HepG2 (cell line): ENCODE results near the gene TTBK2. TPM values are rescaled to one million over a fixed set of nuclear protein-coding genes. Genes with fewer than 3 reads are reported as not detected.

Source experiments
- ATAC-seq: fragments of 200-7000 bp; cut with Tn5 transposase; 3 replicates; pipeline ENCODE4 v1.9.1; 2020; ENCODE audit warnings: mild to moderate bottlenecking, moderate library complexity
- BruUV-seq: library from RNA; stranded (reverse); fragments of 400-500 nt; replicated peaks from 2 replicates; lab custom pipeline; 2021; lab: Mats Ljungman, UMichigan
- CTCF ChIA-PET: fragments of 300-600 bp; formaldehyde crosslinking; extraction: SDS; loops from one replicate; lab custom pipeline; 2021; ENCODE audit warnings: low total read pairs, inconsistent platforms, low intra/inter-chr PET ratio; lab: Yijun Ruan, JAX
- POLR2A ChIA-PET: fragments of 350-600 bp; sonication (Branson Sonifier 250); formaldehyde crosslinking; loops from one replicate; lab custom pipeline; 2020; ENCODE audit warnings: antibody characterized with exemption, inconsistent platforms; lab: Yijun Ruan, JAX
- DNase-seq: peaks from one replicate; pipeline ENCODE4 v3.0.0-alpha.2; 2015; ENCODE audit warnings: low spot score
- FAIRE-seq: peaks from 3 replicates; lab custom pipeline; 2011; peaks lifted over from hg19 to GRCh38; lab: Jason Lieb, UNC
- H2AFZ ChIP-seq: one replicate; pipeline ENCODE4 v1.6.1; 2011; ENCODE audit warnings: low read length, inconsistent platforms
- H3K27ac ChIP-seq: fragments of 300-600 bp; 3 replicates; pipeline ENCODE4 v1.8.0; 2011; ENCODE audit warnings: mixed run types, mild to moderate bottlenecking, mixed read lengths, low read length, inconsistent platforms; ENCODE audit not compliant: insufficient read depth; ENCODE audit errors: extremely low read length
- H3K27me3 ChIP-seq, 2 experiments: fragments of 200-600 bp in 1 of 2; 2 replicates in 1 of 2; 3 replicates in 1 of 2; pipeline versions ENCODE4 v1.6.0 to v1.8.0; 2011; ENCODE audit warnings: low read length in 2 of 2, mild to moderate bottlenecking in 2 of 2, moderate library complexity in 2 of 2, inconsistent platforms in 1 of 2; ENCODE audit not compliant: insufficient read depth in 2 of 2, control insufficient read depth in 1 of 2
- H3K36me3 ChIP-seq, 2 experiments: fragments of 200-600 bp in 1 of 2; replicated peaks in 1 of 2; 2 replicates in 1 of 2; 3 replicates in 1 of 2; pipeline versions ENCODE4 v1.5.1 to v1.8.0; 2011; ENCODE audit warnings: low read length in 2 of 2, inconsistent platforms in 1 of 2; ENCODE audit not compliant: insufficient read depth in 2 of 2, control insufficient read depth in 1 of 2
- H3K4me1 ChIP-seq: 2 replicates; pipeline ENCODE4 v1.5.1; 2012; ENCODE audit warnings: low read length, inconsistent platforms; ENCODE audit not compliant: insufficient read depth
- H3K4me2 ChIP-seq: 2 replicates; pipeline ENCODE4 v1.6.0; 2011; ENCODE audit warnings: low read depth, low read length, inconsistent platforms
- H3K4me3 ChIP-seq, 3 experiments: fragments of 200-600 bp in 1 of 3; sonication (generic), shearing (Covaris generic) in 1 of 3; replicated peaks in 1 of 3; 2 replicates each; pipeline ENCODE4 v1.5.1; 2011 to 2016; ENCODE audit warnings: low read length in 3 of 3, inconsistent platforms in 2 of 3, low read depth in 2 of 3, mild to moderate bottlenecking in 2 of 3, control low read depth in 1 of 3, mixed read lengths in 1 of 3; ENCODE audit not compliant: insufficient read depth in 1 of 3
- H3K79me2 ChIP-seq: one replicate; pipeline ENCODE4 v1.6.1; 2011; ENCODE audit warnings: low read length, inconsistent platforms; ENCODE audit not compliant: insufficient read depth
- H3K9ac ChIP-seq: 2 replicates; pipeline ENCODE4 v1.6.0; 2011; ENCODE audit warnings: mild to moderate bottlenecking, low read depth, low read length, inconsistent platforms; ENCODE audit not compliant: insufficient read depth
- H3K9me3 ChIP-seq: 2 replicates; pipeline ENCODE4 v1.5.1; 2012; ENCODE audit warnings: mild to moderate bottlenecking, low read length
- H4K20me1 ChIP-seq: 2 replicates; pipeline ENCODE4 v1.6.0; 2011; ENCODE audit warnings: inconsistent platforms, mild to moderate bottlenecking, low read length, moderate library complexity; ENCODE audit not compliant: insufficient read depth
- ATF7 ChIP-seq, 2 experiments: fragments of 450-650 bp in 1 of 2; sonication (generic) in 1 of 2; formaldehyde crosslinking in 1 of 2; IDR thresholded peaks; 2 replicates each; pipeline versions ENCODE4 v1.4.0 to v1.6.1; 2016 to 2020; ENCODE audit warnings: antibody characterized with exemption in 1 of 2, mild to moderate bottlenecking in 1 of 2, missing genetic modification reagents in 1 of 2
- FOSL1 ChIP-seq: sonication (generic); formaldehyde crosslinking; IDR thresholded peaks from 2 replicates; pipeline ENCODE4 v1.9.0; 2021; ENCODE audit warnings: missing genetic modification reagents, borderline replicate concordance
- HMGXB3 ChIP-seq: sonication (generic); formaldehyde crosslinking; IDR thresholded peaks from 2 replicates; pipeline ENCODE4 v1.4.0; 2020; ENCODE audit warnings: missing genetic modification reagents, borderline replicate concordance
- NFIB ChIP-seq: sonication (generic); formaldehyde crosslinking; IDR thresholded peaks from 2 replicates; pipeline ENCODE4 v1.9.0; 2021; ENCODE audit warnings: missing genetic modification reagents, mild to moderate bottlenecking, borderline replicate concordance
- SP140L ChIP-seq: sonication (generic); formaldehyde crosslinking; IDR thresholded peaks from 2 replicates; pipeline ENCODE4 v1.4.0; 2020; ENCODE audit warnings: missing genetic modification reagents, borderline replicate concordance
- STAT6 ChIP-seq: sonication (generic); formaldehyde crosslinking; IDR thresholded peaks from 2 replicates; pipeline ENCODE4 v1.4.0; 2020; ENCODE audit warnings: missing genetic modification reagents, mild to moderate bottlenecking, borderline replicate concordance
- TAF1 ChIP-seq: sonication (generic); formaldehyde crosslinking; IDR thresholded peaks from 2 replicates; pipeline ENCODE4 v1.4.0; 2020; ENCODE audit warnings: missing genetic modification reagents
- TAF15 ChIP-seq: fragments of 200-400 bp; formaldehyde crosslinking; IDR thresholded peaks from one replicate; pipeline ENCODE4 v1.6.1; 2018; ENCODE audit warnings: mild to moderate bottlenecking, low read depth, low read length; ENCODE audit not compliant: poor library complexity, severe bottlenecking
- U2AF1 ChIP-seq: fragments of 200-400 bp; formaldehyde crosslinking; optimal IDR thresholded peaks from 2 replicates; pipeline ENCODE3; 2017; ENCODE audit warnings: mild to moderate bottlenecking, low read depth, low read length
- ZBTB1 ChIP-seq: sonication (generic); formaldehyde crosslinking; IDR thresholded peaks from 2 replicates; pipeline ENCODE4 v1.4.0; 2020; ENCODE audit warnings: missing genetic modification reagents, borderline replicate concordance
- ZNF280B ChIP-seq: sonication (generic); formaldehyde crosslinking; IDR thresholded peaks from 2 replicates; pipeline ENCODE4 v1.5.0; 2020; ENCODE audit warnings: missing genetic modification reagents, mild to moderate bottlenecking, borderline replicate concordance
- ZNF850 ChIP-seq: sonication (generic); formaldehyde crosslinking; conservative IDR thresholded peaks from 2 replicates; pipeline ENCODE4 v1.9.0; 2021; ENCODE audit warnings: mild to moderate bottlenecking, missing genetic modification reagents
- WGBS: methylation state at CpG from one replicate; pipeline ENCODE4 v1.1.6; 2017; ENCODE audit warnings: low lambda C conversion rate; 5-methylcytosine and 5-hydroxymethylcytosine counted together
- in situ Hi-C: cut with HindIII; loops from 2 replicates; pipeline ENCODE4 v1.10.0; 2017; ENCODE audit warnings: low pct_unique_long_range_greater_than_20kb; ENCODE audit not compliant: extremely low pct_ligation_motif_present
- intact Hi-C: fragments of 100-400 bp; cut with micrococcal nuclease; formaldehyde crosslinking; loops from one replicate; pipeline ENCODE4 v1.10.0; 2022; ENCODE audit not compliant: unreplicated experiment
- polyA plus RNA-seq, 8 experiments: library from polyadenylated mRNA; depleted of rRNA in 3 of 8; stranded (reverse) in 7 of 8; unstranded in 1 of 8; fragments of >200 nt; fragmentation: Illumina TruSeq in 4 of 8; extraction: Trizol in 4 of 8; gene quantifications; 2 replicates each; pipeline versions ENCODE4 v1.2.1 to v1.2.3, GENCODE V29; 2011 to 2016; ENCODE audit warnings: low read depth in 4 of 8, missing spikeins in 1 of 8, mixed read lengths in 1 of 8; ENCODE audit not compliant: insufficient read depth in 1 of 8
- total RNA-seq, 5 experiments: library from RNA; depleted of rRNA; stranded (reverse); fragments of >200 nt; fragmentation: Illumina TruSeq; extraction: Trizol; gene quantifications; 2 replicates each; pipeline ENCODE4 v1.2.3, GENCODE V29; 2016; ENCODE audit warnings: low read depth in 1 of 5
- TF ChIP-seq, protein P1 (sequence below): sonication (generic); formaldehyde crosslinking; IDR thresholded peaks from 2 replicates; pipeline ENCODE4 v1.8.1; 2023; ENCODE audit warnings: missing genetic modification reagents, mild to moderate bottlenecking, borderline replicate concordance

Gene TTBK2
- total and polyA plus RNA-seq, 2 of the 13 experiments (the other 11 are each of a cell fraction or from before 2014, with no cell fraction given) = 5.1 to 7.4 TPM

GRCh38 chr15:42805266-42805665 is 115.3 kb downstream of the TTBK2 start:
- no peak overlapping the region for H3K9ac ChIP-seq
- TF ChIP-seq SP140L = no peak
- TF ChIP-seq, protein P1, sequence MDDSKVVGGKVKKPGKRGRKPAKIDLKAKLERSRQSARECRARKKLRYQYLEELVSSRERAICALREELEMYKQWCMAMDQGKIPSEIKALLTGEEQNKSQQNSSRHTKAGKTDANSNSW (CRISPR knock-in tag) = no peak
- TF ChIP-seq U2AF1 = no peak
- TF ChIP-seq ZNF280B = no peak
- TF ChIP-seq NFIB (CRISPR knock-in tag) = no peak
- TF ChIP-seq ZBTB1 = no peak
- TF ChIP-seq FOSL1 = no peak
- TF ChIP-seq HMGXB3 (CRISPR knock-in tag) = no peak
- no peak for TF ChIP-seq TAF1 (CRISPR knock-in tag)
- TF ChIP-seq STAT6 (CRISPR knock-in tag) = no peak
- TF ChIP-seq ATF7 (IDR thresholded peaks at IDR 0.05) = no peak
- no peak for TF ChIP-seq ATF7 (CRISPR knock-in tag; IDR thresholded peaks at IDR 0.05)
- no peak for TF ChIP-seq TAF15
- no peak for TF ChIP-seq ZNF850

More at GRCh38 chr15:42805266-42805665, 115.3 kb downstream of the TTBK2 start:
- Histone ChIP-seq H3K36me3 (peaks cover 0 to 3% of the 10 kb centered on the region in 2 experiments; a peak in 1 of 5 replicates), H3K4me3 (no peak overlapping the region), H3K79me2 (no peaks in the 10 kb centered on the region), H4K20me1 (no peaks in the 10 kb centered on the region), H3K27ac (no peak overlapping the region), H3K9me3 (no peaks in the 10 kb centered on the region), H3K27me3 (no peaks in the 10 kb centered on the region), H2AFZ (no peak overlapping the region), H3K4me1 (no peaks in the 10 kb centered on the region), H3K4me2 (no peak overlapping the region)
- ATAC-seq (no peak), FAIRE-seq (no peak), DNase-seq (no peak)
- intact Hi-C loops = no loop called here
- WGBS = 95% methylated on average over 5 of the region's 5 CpGs
- no TSS peak for BruUV-seq
- in situ Hi-C loops = loop anchor here (10.0 kb wide), 1 partner anchor 120 kb away; the partner anchor contains the start of gene TTBK2
- POLR2A ChIA-PET = no interaction called here
- CTCF ChIA-PET = no interaction called here
